ENCODE data around the gene HTRA3.

The HTRA3 gene

DNA sequence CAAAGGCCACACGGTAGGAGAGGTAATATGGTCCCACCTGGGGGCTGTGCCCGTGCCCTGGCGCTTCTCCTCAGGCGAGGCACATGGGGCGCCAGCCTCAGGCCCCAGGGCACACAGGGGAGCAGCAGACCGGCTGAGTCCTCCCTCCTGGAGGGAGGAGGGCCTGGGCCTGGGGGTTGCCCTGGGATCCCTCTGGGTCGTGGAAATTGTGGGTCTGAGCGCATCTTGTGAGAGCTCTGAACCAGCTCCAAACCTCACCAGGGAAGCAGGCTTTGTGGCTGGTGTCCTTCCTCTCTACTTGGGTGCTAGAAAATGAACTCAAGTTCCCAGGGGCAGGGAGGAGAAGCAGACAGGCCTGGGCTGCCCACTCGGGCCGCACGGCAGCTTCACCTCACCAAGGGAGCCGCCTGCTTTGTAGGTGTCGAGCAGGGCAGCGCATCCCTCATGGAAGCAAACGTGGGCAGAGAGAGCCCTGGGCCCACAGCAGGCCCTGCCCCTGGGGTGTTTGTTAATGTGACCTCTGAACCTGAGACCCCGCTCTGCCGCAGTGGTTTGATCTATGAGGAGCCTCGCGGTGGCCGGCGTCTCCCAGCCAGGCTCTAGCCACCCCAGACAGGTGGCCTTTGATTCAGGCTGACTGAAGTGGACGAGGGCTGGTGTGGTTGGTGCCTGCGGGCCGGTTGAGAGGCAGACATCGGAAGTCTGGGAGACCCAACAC, 10.8 kb downstream of the HTRA3 start:
- DNase-seq (ENCODE audit: low read depth), result no peak

DNA sequence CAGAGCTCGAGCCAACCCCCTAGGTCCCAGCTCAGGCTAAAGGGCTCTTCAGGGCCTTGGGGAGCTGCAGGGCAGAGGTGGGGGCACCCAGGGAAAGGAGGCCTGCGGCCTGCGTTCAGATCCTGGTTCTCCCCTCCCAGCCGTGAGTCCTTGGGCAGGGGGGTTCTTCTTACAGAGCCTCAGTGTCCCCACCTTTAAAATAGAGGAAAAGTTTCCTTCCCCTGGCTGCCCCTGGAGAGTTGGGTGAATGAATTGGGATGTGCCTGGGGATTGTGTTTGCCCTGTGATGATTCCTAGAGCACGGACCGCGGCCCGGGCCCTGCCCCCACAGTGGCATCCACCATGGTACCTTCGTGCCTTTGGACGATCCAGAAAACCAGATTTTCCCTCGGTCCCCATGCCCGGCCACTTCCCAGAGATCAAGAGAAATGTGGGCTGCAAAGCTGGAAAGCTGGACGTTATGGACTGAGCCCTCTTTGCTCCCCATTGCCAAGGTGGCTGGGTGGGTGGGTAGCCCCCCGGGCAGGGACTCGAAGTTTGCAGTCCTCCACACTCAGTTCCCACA, 11.4 kb downstream of the HTRA3 start:
- no peak for DNase-seq (ENCODE audit: low read depth)

DNA sequence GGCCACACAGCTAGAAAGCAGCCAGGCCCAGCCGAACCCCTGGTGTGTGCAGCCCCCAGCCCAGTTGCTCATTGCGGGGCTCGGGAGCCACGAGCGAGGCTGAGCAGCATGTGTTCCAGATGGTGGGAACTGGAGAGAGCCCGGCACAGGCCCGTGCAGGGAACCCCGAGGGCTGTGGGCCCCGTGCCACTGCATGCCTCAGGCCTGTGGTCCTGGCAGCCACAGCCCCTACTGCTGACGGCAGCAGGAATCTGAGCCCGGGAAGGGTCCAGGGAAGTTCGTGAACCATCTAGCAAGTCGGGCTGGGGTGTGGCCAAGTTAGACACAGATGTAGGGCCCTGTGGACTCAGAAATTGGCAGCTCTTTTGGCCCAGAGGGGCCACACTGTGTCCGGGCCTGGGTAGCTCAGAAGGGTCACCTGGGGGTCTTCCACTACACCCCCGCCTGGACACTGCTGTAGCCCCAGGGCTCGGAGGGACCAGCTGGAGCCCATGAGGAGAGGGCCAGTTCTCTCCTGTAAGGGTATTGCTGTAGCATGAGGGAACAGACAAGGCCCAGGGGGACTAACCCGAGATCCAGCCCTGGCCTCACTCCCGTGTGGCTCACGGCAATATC, 12.1 kb downstream of the HTRA3 start:
- DNase-seq (ENCODE audit: low read depth), result no peak

DNA sequence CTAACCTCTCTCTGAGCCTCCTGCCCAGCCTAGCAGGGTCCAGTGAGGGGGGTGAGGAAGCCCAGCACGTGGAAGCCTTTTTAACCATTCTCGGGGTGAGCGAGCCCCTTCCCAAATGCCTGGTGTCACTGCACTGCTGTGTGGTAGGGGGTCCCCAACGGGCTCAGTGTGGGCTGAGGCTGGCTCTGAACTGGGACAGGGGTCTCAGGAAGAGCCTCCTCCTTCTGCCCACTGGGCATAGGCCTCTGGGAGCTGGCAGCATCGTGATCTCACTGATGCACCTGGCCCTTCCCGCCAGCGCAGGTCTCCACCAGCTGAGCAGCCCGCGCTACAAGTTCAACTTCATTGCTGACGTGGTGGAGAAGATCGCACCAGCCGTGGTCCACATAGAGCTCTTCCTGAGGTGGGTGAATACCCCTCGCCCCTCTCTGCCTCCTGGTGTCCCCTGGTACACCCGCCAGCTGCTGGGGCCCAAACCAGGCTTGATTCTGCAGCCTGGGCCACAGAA, 12.6 kb downstream of the HTRA3 start:
- no peak for DNase-seq (ENCODE audit: low read depth)

DNA sequence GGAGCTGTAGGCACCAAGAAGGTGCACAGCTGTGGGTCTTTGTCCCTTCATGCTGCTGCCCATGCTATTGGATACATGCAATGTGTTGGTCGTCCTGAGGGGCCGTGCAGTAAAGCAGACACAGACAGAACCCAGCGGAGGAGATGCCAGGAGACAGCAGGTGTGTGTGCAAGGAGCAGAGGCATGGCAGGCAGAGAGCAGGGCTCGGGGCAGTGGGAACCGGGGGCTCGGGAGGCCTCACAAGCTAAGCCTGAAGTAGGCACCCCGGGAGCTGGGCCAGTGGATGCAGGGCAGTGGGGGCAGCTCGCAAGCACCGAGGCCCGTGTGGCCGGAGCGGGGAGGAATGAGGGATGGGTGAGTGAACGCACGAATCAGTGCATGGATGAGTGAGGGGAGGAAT, 13.2 kb downstream of the HTRA3 start:
- no peak for DNase-seq (ENCODE audit: low read depth)

DNA sequence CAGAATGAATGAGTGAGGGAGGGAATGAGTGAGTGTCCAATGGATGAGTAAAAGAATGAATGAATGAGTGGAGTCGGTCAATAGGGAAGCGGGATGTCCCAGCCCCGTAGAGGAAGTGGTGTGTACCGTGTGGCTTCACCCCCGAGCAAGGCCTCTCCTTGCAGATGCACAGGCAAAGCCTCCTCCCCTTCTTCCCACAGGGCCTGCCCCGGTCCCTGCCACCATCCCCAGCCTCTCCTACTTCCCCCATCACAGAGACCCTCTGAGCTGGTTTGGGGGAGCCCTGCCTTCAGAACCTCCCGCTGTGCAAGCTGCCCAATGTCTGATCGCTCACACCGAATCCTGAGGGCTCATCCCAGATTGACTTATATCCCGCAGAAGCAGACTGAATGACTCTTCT, 13.6 kb downstream of the HTRA3 start:
- no peak for DNase-seq (ENCODE audit: low read depth)

DNA sequence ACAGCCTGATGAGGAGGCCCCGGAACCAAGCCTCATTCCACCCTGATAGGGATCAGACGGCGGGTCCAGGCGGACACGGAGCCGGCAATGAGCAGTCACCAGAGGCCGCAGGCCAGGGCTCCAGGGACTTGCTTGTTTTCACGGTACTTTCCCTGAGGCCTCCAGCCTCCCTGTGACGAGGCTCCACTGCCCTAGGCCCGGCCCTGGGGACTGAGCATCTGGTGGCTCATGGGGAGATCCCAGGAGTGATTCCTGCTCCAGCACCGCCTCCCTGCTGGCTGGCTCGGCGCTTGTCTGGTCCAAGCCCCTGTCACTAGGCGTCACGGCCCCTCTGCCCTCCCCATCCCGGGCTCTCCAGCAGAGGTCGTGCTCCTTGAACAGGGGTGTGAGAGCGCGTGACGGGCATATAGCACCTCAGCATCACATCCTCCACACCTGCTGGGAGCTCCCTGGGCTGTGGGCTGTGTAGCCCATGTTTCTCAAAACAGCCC, 14.1 kb downstream of the HTRA3 start:
- no peak for DNase-seq (ENCODE audit: low read depth)

DNA sequence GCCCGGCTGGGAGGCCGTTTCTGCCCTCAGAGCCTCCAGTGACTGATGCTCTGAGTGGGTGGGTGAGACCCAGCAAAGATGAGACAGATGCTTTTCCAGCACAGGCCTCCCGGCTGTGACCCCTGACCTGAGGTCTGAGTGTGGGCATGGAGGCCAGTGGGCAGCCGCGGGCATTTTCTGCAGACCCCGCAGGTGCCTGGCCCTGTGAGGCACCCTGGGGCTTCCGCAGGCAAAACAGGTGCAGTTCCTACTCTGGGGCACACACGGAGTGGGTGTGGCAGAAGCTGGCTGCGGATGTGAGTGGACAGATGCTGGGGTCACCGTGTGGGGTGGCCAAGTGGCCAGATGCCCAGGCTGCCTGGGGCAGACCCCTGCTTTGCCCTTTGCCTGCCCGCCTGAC, 14.8 kb downstream of the HTRA3 start:
- no peak for DNase-seq (ENCODE audit: low read depth)

DNA sequence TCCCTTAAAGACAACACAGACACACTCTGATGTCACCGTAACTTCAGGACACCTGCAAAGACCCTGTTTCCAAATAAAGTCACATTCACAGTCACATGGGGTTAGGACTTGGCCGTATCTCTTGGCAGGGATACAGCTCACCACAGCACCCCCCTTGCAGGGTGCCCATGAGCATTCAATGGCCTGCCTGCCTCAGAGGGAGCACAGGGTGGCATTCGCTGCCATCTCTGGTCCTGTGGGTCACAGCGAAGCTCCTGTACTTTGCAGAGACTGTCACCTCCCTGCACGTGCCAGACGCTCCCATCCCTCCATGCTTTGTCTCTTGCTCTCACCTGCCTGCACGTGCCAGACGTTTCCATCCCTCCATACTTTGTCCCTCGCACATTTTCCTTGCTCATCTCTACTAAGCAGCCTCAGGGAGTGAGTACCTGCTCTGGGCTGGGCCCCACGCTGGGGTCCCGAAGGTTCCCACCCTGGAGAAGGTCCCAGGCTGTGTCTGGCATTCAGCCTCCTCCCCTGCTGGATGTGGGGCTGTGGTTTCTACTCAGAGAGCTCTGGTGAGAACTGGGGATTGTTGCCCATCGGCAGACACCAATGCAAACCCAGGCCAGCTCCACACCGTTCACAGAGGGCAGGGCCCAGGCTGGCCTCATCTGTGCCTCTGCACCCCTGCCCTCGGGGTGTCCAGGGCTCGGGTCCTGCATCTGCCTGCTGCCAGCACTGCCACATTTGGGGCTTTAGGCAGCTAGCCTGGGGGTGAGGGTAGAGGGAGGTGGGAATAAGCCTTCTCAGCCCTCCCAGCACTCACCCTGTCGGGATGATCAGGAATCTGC, 15.8 kb downstream of the HTRA3 start:
- DNase-seq (ENCODE audit: low read depth), result no peak

DNA sequence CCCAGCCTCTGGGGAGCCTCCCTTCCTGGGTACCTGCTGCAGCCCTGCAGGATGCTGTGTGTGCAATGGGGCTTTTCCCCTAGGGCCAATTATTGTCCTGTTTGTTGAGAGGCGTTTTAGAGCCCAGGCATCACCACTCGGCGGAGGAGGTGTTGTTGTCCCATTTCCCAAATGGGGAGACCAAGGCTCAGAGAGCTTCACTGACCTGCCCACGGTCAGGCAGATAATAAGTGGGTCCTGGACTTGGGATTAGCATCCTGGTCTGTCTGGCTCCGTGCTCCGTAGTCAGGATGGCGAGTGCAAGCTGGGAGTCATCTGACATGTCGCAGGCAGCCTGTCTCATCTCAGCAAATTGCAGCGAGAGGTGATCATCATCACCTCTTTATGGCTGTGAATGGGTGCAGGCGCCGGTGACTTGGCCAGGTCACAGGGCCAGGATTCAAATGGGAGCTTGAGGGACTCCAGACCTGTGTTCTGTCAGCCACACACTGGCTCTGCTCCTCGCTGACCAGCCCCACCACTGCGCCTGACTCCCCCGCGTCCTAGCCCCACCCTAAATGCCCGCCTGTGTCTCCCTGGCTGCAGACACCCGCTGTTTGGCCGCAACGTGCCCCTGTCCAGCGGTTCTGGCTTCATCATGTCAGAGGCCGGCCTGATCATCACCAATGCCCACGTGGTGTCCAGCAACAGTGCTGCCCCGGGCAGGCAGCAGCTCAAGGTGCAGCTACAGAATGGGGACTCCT, 16.6 kb downstream of the HTRA3 start:
- no peak for DNase-seq (ENCODE audit: low read depth)

DNA sequence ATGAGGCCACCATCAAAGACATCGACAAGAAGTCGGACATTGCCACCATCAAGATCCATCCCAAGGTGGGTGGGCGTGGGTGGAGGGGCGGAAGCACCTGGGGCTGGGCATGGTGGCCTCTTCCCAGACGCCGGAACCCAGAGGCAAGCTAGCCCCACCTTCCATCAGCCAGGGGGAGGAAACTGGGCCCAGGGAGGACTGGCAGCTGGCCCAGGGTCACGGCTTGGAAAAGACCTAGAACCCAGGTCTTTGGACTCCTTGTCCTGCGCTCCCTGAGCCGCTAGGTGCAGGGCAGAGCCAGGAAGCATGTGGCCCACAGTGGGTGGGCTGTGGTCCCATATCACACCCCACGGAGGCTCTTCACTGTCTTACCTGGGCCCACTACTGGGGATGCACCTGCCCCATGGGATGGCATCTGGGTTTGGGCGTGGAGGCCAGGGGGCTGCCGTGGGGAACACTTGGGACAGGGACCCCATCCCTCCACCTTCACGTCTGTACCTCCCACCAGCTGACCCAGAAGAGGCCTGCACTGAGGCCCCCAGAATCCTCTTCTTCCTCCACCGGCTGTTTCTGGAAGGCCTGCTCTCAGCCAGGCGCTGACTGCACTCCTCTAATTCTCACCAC, 17.3 kb downstream of the HTRA3 start:
- no peak for DNase-seq (ENCODE audit: low read depth)

DNA sequence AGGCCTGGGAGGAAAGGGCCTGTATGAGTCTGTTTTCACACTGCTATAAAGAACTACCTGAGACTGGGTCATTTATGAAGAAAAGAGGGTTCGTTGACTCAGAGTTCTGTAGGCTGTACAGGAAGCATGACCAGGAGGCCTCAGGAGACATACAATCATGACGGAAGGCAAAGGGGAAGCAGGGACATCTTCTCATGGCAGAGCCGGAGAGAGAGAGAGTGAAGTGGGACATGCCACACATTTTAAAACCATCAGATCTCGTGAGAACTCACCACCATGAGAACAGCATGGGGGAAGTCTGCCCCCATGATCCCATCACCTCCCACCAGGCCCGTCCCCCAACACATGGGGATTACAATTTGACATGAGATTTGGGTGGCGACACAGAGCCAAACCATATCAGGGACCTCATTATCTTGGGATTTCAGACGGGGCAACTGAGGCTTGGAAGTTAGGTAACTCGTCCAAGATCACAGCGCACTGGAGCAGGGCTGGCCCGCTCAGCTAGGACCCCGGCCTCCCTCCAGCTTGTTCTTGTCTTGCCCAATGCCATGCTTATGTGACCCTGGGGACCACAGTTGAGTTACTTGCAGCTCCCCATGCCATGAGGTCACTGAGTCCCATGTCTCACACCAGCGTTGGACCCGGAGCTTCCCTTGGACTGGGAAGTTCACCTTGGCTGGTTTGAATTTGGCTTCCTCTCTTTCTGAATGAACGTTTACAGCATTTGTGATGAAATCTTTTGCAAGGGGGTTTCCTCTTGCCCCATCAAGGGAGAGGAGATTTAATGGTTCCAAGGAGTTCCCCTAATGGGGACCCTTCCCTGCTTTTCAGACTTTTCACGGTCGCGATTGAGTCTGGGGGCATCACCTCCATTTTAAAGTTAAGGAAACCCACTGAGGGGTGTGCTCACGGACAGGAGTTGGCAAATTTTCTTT, 18.1 kb downstream of the HTRA3 start:
- no peak for DNase-seq (ENCODE audit: low read depth)

DNA sequence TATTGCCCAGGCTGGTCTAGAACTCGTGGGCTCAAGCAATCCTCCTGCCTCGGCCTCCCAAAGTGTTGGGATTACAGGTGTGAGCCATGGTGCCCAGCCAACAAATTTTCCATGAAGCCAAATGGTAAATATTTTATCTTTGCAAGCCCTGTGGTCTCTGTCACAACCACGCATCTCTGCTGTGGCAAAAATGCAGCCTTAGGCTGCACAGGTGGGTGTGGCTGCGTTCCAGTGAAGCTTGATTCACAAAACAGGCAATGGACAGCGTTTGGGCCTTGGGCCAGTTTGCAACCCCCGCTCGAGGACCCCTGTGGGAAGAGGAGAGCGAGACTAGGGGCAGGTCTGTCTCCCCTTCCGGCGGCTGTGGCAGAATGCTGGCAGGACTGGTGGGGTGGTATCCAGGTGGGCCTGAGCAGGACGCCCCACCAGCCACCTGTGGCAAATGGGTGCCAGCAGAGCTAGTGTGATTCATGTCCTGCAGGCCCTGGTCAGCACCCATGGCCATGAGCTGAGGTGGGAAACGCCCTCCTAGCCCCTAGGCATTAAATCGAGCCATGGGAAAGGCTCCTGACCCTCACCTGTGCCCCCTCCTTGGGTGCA, 19.7 kb downstream of the HTRA3 start:
- DNase-seq (ENCODE audit: low read depth), result no peak

DNA sequence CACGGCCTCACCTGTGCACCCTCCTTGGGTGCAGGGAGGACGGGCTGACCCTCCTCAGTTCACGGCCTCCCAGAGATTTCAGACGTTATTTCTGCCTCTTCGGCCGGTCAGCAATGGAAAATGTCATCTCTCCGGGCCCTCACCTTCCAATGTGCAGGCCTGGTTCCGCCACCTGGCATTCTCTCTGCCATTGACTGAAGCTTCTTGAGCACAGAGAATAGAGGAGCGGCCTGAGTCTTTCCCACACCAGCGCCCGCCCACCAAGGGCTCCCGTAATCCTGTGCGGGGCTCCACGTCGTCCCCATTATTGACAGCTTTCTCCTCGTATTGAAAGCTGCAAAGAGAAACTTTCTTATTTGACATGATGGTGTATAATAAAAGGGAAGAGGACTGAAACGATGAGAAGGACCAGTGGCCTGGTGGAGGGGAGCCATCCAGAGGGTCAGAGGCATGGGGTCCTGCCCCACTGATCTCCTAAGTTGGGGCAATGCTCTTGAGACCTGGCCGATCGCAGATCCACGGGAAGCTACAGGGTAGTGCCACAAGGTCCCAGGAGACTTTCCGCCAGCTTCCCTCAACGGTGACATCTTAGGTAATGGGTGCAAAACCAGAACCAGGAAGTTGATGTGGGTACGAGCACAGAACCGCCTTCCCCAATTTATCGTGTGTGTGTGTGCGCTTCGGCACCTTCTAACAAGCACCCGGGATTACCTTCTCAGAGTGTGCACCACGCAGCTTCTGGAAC, 20.6 kb downstream of the HTRA3 start:
- DNase-seq (ENCODE audit: low read depth), result no peak

DNA sequence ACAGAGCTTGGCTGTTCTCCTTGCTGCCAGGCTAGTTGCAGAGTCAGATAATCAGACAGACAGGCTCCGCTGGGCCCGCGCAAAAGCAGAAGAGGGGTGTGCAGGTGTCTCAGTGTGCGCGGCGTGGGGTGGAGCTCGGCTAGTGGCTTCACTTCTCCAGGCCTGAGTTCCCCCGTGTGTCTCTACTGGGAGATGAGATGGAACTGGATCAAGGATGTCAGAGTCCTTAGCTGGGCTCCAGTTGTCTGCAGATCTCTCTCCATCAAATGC, 21.1 kb downstream of the HTRA3 start:
- no peak for DNase-seq (ENCODE audit: low read depth)

DNA sequence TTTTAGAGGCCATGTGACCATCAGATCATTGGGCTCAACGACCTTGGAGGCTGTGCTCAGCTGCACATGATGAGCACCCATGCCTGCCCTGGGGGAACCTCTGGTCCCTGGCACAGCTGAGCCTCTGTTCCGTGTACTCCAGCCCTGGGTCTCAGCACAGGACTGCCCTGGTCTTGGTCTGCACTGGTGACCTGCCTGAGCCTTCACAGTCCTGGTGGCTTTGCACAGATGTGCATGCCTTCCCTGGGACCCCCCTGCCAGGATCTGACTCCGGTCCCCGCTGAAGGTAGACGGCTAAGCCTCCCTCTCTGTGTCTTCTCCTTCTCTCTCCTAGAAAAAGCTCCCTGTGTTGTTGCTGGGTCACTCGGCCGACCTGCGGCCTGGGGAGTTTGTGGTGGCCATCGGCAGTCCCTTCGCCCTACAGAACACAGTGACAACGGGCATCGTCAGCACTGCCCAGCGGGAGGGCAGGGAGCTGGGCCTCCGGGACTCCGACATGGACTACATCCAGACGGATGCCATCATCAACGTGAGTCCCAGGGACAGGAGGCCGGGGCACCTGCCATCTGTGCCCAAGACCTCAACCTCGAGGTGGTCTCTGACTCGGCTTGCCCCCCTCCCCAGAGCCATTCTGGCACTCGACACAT, 21.6 kb downstream of the HTRA3 start:
- no peak for DNase-seq (ENCODE audit: low read depth)

DNA sequence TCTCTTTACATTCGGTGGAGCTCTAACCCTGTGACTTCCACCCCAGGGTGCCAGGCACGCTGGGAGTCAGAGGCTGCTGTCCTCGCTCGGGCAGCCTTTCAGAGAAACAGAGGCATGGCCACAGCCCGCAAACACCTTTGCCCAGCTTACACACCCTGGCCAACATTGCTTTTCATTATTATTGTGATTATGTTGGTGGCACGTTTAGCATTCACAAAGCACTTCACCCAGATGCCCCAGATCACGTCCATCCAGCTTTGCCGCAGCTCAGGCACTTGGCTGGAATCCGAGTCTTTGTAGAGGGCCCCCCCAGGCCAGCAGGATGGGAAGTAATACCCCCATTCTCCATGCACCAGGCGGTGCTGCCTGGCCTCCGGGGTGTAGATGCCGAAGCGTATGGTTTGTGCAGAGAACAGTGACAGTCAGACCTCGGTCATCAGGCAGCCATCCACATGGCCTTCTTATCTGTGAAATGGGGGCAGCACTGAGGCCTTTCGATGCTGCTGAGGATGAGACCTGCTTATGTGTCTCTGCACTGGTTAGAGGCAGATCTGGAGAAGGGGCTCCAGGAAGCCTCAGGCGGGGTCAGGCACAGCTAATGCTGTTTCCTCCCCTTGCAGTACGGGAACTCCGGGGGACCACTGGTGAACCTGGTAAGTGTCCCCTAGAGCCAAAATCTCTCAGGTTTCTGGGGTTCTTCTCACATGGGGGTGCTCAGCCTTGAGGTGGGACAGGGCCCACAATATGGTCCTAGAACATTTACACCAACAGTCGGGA, 22.3 kb downstream of the HTRA3 start:
- no peak for DNase-seq (ENCODE audit: low read depth)

Data from stimulated activated CD8-positive, alpha-beta memory T cell treated with anti-CD3 and anti-CD28 coated beads, Interleukin-12 subunit alpha, Interleukin-12 subunit beta, amount 100 ng/mL, for 4 hours (primary cell).